H1 (cell line): ENCODE measurements around the gene IL13. TPM values are rescaled to one million over a fixed set of nuclear protein-coding genes. Genes with fewer than 3 reads are reported as not detected.

Source experiments
- ATF2 ChIP-seq: IDR thresholded peaks from 2 replicates; pipeline ENCODE4 v1.6.1; 2012; ENCODE audit warnings: low read length, inconsistent platforms
- CHD7 ChIP-seq: fragments of 300-600 bp; sonication (generic); IDR thresholded peaks from 2 replicates; pipeline ENCODE4 v1.7.1; 2012; ENCODE audit warnings: low read length, moderate library complexity, mild to moderate bottlenecking, inconsistent platforms; ENCODE audit not compliant: insufficient replicate concordance
- FOSL1 ChIP-seq: IDR thresholded peaks from 2 replicates; pipeline ENCODE4 v1.6.1; 2011; ENCODE audit warnings: mild to moderate bottlenecking, low read depth, low read length, moderate library complexity; ENCODE audit not compliant: insufficient read depth
- HDAC2 ChIP-seq, 2 experiments: fragments of 300-600 bp in 1 of 2; sonication (generic) in 1 of 2; IDR thresholded peaks; 2 replicates each; pipeline ENCODE4 v1.6.1; 2011 to 2012; ENCODE audit warnings: low read depth in 2 of 2, low read length in 2 of 2, mild to moderate bottlenecking in 2 of 2, moderate library complexity in 2 of 2, borderline replicate concordance in 1 of 2, inconsistent platforms in 1 of 2
- HDAC6 ChIP-seq: IDR thresholded peaks from one replicate; pipeline ENCODE4 v1.7.1; 2012; ENCODE audit warnings: low read depth, mild to moderate bottlenecking, inconsistent platforms, low read length, moderate library complexity
- RFX5 ChIP-seq: IDR thresholded peaks from 2 replicates; pipeline ENCODE4 v1.6.1; 2011; ENCODE audit warnings: low read depth, low read length, improper control_type of control experiment, borderline replicate concordance
- SIX5 ChIP-seq: IDR thresholded peaks from 2 replicates; pipeline ENCODE4 v1.6.1; 2011; ENCODE audit warnings: mild to moderate bottlenecking, low read depth, low read length
- TAF7 ChIP-seq: optimal IDR thresholded peaks from 2 replicates; pipeline ENCODE3; 2011; ENCODE audit warnings: low read depth, mild to moderate bottlenecking, inconsistent platforms, low read length, moderate library complexity, borderline replicate concordance
- polyA plus RNA-seq, 7 experiments: library from polyadenylated mRNA; depleted of rRNA in 3 of 7; stranded (reverse) in 5 of 7; unstranded in 2 of 7; fragments of >200 nt in 5 of 7; fragments of 200-250 nt in 2 of 7; gene quantifications; 1 replicate in 5 of 7; 2 replicates in 1 of 7; 4 replicates in 1 of 7; pipeline versions ENCODE4 v1.2.1 to v1.2.3, GENCODE V29; 2011 to 2013; ENCODE audit warnings: missing spikeins in 2 of 7, mixed read lengths in 2 of 7
- total RNA-seq: library from RNA; stranded (reverse); fragmentation: NEBNext Ultra II Directional; extraction: Animal tissue kit (Norgen Biotek cat#: 25700); gene quantifications from 2 replicates; pipeline ENCODE4 v1.2.1, GENCODE V29; 2021

The IL13 gene
- total and polyA plus RNA-seq, 2 of the 8 experiments (the other 6 are each of a cell fraction or from before 2014, with no cell fraction given) = not detected

- no peak for TF ChIP-seq CHD7
- TF ChIP-seq RFX5 = no peak
- no peak for TF ChIP-seq TAF7
- no peak for TF ChIP-seq HDAC2 (IDR thresholded peaks at IDR 0.05; ENCODE audit: borderline replicate concordance in 1 of 2, low read depth in 2 of 2, low read length in 2 of 2)
- TF ChIP-seq HDAC6 = no peak
- no peak for TF ChIP-seq FOSL1
- TF ChIP-seq ATF2 = no peak
- no peak for TF ChIP-seq SIX5
Measured at GRCh38 chr5:132629230-132629944, 28.6 kb upstream of the IL13 start (continued).
